Measurements from ENCODE around the gene PSMD11. TPM values are rescaled to one million over a fixed set of nuclear protein-coding genes. Genes with fewer than 3 reads are reported as not detected.

PSMD11 gene
- total RNA-seq, 1 donor from 2014 or later, result 117 TPM

GRCh38 chr17:32467949-32468348 is 23.6 kb downstream of the PSMD11 start:
- Mint-ChIP-seq H3K4me3 (no peak overlapping the region), H3K27ac (no peak overlapping the region), H3K27me3 (no peaks in the 10 kb centered on the region), H3K9me3 (no peaks in the 10 kb centered on the region), H3K36me3 (ENCODE audit: low read depth) (peaks cover 86% of the 10 kb centered on the region), H3K4me1 (no peaks in the 10 kb centered on the region)
- CTCF ChIA-PET, result interaction anchor here (0.6 kb wide), 1 partner anchor 71 kb away, joined by 5 read pairs; no protein-coding TSS in a partner anchor
- DNase-seq (no peak), ATAC-seq (ENCODE audit: low read depth) (no peak)
- TF ChIP-seq, protein P1, sequence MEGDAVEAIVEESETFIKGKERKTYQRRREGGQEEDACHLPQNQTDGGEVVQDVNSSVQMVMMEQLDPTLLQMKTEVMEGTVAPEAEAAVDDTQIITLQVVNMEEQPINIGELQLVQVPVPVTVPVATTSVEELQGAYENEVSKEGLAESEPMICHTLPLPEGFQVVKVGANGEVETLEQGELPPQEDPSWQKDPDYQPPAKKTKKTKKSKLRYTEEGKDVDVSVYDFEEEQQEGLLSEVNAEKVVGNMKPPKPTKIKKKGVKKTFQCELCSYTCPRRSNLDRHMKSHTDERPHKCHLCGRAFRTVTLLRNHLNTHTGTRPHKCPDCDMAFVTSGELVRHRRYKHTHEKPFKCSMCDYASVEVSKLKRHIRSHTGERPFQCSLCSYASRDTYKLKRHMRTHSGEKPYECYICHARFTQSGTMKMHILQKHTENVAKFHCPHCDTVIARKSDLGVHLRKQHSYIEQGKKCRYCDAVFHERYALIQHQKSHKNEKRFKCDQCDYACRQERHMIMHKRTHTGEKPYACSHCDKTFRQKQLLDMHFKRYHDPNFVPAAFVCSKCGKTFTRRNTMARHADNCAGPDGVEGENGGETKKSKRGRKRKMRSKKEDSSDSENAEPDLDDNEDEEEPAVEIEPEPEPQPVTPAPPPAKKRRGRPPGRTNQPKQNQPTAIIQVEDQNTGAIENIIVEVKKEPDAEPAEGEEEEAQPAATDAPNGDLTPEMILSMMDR (IDR thresholded peaks at IDR 0.05), result no peak
- intact Hi-C loops (cut with micrococcal nuclease), result no loop called here
- POLR2A ChIA-PET, result no interaction called here

DNA sequence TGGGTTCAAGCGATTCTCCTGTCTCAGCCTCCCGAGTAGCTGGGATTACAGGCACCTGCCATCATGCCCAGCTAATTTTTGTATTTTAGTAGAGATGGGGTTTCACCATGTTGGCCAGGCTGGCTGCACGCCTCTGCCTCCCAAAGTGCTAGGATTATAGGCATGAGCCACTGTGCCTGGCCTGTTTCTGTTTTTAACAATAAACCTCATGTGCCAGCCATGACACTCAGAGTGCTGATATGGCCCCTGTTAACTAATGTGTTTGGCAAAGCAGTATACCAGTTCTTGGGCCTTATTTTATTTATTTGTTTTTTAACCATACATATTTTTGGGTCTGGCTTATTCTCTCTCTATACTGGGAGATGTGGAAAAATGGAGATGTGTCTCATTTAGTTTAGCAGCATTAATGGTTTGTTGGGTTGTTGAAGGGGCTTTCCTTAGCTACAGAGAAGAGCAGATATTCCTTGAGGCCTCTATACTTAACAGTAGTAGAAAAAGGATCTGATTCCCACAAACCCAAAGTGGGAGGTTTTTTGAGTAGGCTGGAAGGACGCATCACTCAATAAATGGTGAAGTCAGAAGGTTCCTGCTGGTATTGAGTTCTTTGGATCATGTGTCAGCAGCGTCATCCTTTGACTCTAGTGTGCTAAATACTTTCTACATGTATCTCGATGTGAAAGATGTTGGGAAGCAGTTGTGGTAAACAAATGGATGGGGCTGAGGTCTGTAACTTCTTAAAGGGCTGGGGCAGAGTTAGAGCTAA is 26.3 kb downstream of the PSMD11 start:
- ATAC-seq (ENCODE audit: low read depth) (no peak), DNase-seq (no peak)
- ChIA-PET POLR2A (no interaction called here), CTCF (interaction anchor here (1.3 kb wide), 1 partner anchor 9 kb away, joined by 7 read pairs; no protein-coding TSS in a partner anchor)
- Mint-ChIP-seq H3K4me1 (no peaks in the 10 kb centered on the region), H3K36me3 (ENCODE audit: low read depth) (peaks cover 92% of the 10 kb centered on the region), H3K27ac (no peak overlapping the region), H3K9me3 (no peaks in the 10 kb centered on the region), H3K27me3 (no peaks in the 10 kb centered on the region), H3K4me3 (no peak overlapping the region)
- intact Hi-C loops (cut with micrococcal nuclease), result no loop called here
- TF ChIP-seq, protein P1 (IDR thresholded peaks at IDR 0.05), result no peak

DNA sequence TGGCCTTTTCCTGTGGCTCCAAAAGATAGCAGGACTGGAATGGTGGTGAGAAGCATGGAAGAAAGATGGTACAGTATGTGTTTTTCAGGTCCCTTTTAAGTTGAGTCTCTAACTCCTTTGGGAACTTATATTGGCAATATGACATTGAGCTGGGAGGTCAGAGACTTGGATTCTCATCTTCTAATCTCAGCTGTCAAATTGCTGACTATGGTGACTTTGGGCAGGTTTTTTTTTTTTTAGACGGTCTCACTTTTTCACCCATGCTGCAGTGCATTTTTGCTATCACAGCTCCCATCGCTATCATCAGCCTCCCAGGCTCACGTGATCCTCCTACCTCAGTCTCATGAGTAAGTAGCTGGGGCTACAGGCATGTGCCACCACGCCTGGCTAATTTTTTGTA is 27.3 kb downstream of the PSMD11 start:
- POLR2A ChIA-PET, result interaction anchor here (0.5 to 0.7 kb wide), 4 partner anchors 9 to 1726 kb away, joined by 3 to 8 read pairs (median 4); no protein-coding TSS in a partner anchor
- ATAC-seq (ENCODE audit: low read depth) (no peak), DNase-seq (no peak)
- H3K36me3 Mint-ChIP-seq (ENCODE audit: low read depth), result peaks cover 93% of the 10 kb centered on the region
- H3K27ac Mint-ChIP-seq, result no peak overlapping the region
- H3K9me3 Mint-ChIP-seq, result no peaks in the 10 kb centered on the region
- no peaks in the 10 kb centered on the region for H3K27me3 Mint-ChIP-seq
- no peaks in the 10 kb centered on the region for H3K4me1 Mint-ChIP-seq
- no peak overlapping the region for H3K4me3 Mint-ChIP-seq
- CTCF ChIA-PET, result interaction anchor here (0.6 to 1.4 kb wide), 3 partner anchors 10 to 217 kb away, joined by 3 to 7 read pairs (median 5); no protein-coding TSS in a partner anchor
- TF ChIP-seq, protein P1 (IDR thresholded peaks at IDR 0.05), result no peak
- intact Hi-C loops (cut with micrococcal nuclease), result no loop called here

DNA sequence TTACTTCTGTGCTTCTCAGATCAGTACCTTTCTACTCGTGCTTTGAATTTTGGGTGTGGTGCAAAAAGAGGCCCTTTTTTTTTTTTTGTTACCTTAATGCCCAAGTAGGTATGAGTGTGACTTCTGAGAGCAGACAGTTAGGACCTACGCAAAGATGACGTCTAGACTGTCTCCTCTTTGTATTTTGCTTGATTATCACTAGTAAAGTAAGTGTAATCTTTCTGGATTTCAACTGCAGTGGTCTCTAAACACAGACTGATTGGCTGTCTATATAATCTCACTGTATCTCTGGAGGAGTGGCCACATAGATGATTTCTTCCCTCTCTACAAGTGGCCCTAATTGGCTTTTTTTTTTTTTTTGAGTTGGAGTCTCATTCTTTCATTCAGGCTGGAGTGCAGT is 30.9 kb downstream of the PSMD11 start:
- no peaks in the 10 kb centered on the region for H3K9me3 Mint-ChIP-seq
- TF ChIP-seq, protein P1 (IDR thresholded peaks at IDR 0.05), result no peak
- ChIA-PET CTCF (no interaction called here), POLR2A (no interaction called here)
- H3K4me1 Mint-ChIP-seq, result no peaks in the 10 kb centered on the region
- intact Hi-C loops (cut with micrococcal nuclease), result no loop called here
- no peak overlapping the region for H3K27ac Mint-ChIP-seq
- no peak overlapping the region for H3K4me3 Mint-ChIP-seq
- H3K36me3 Mint-ChIP-seq (ENCODE audit: low read depth), result peaks cover 91% of the 10 kb centered on the region
- DNase-seq (no peak), ATAC-seq (ENCODE audit: low read depth) (no peak)
- H3K27me3 Mint-ChIP-seq, result no peaks in the 10 kb centered on the region

GRCh38 chr17:32477220-32477619 is 32.9 kb downstream of the PSMD11 start:
- Mint-ChIP-seq H3K4me3 (no peak overlapping the region), H3K4me1 (no peaks in the 10 kb centered on the region), H3K27me3 (no peaks in the 10 kb centered on the region), H3K36me3 (ENCODE audit: low read depth) (peaks cover 90% of the 10 kb centered on the region), H3K27ac (no peak overlapping the region), H3K9me3 (no peaks in the 10 kb centered on the region)
- no peak for ATAC-seq (ENCODE audit: low read depth)
- DNase-seq, result no peak
- ChIA-PET POLR2A (no interaction called here), CTCF (no interaction called here)
- intact Hi-C loops (cut with micrococcal nuclease), result no loop called here
- TF ChIP-seq, protein P1 (IDR thresholded peaks at IDR 0.05), result no peak

Measured in activated B cell treated with CpG ODN at 0.5 μM for 24 hours (primary cell).